Neural cell (in vitro differentiated cells): ENCODE data around the gene RPL10A.

Experiments
- CTCF ChIP-seq: fragments of 450-650 bp; IDR thresholded peaks from 2 replicates; pipeline ENCODE4 v1.5.1; 2014; ENCODE audit warnings: antibody characterized with exemption, mild to moderate bottlenecking, moderate library complexity; ENCODE audit not compliant: poor library complexity, severe bottlenecking
- EP300 ChIP-seq: fragments of 450-650 bp; conservative IDR thresholded peaks from 2 replicates; pipeline ENCODE4 v1.6.1; 2014; ENCODE audit warnings: antibody characterized with exemption, mild to moderate bottlenecking, moderate library complexity; ENCODE audit not compliant: poor library complexity, severe bottlenecking
- EZH2 ChIP-seq: fragments of 200-600, 300-800 bp; shearing (Covaris generic), sonication (generic); IDR thresholded peaks from 2 replicates; pipeline ENCODE4 v1.6.1; 2014; ENCODE audit warnings: antibody characterized with exemption, low read length, borderline replicate concordance, mild to moderate bottlenecking; ENCODE audit not compliant: insufficient read depth, poor library complexity, severe bottlenecking
- POLR2AphosphoS5 ChIP-seq: IDR thresholded peaks from 2 replicates; pipeline ENCODE4 v1.6.1; 2012
- REST ChIP-seq: IDR thresholded peaks from 2 replicates; pipeline ENCODE4 v1.6.1; 2012; ENCODE audit warnings: borderline replicate concordance
- TAF1 ChIP-seq: IDR thresholded peaks from 2 replicates; pipeline ENCODE4 v1.6.1; 2012; ENCODE audit warnings: low read depth

GRCh38 chr6:35463292-35463691 lies 4.9 kb upstream of the RPL10A start:
- TF ChIP-seq CTCF (no peak), EP300 (no peak), TAF1 (no peak), POLR2AphosphoS5 (no peak), EZH2 (no peak), REST (no peak)
